Measurements from ENCODE around the gene RBFOX2.

RBFOX2 gene

GRCh38 chr22:35863432-35863831 is 165.2 kb downstream of the RBFOX2 start:
- DNase-seq (ENCODE audit: low spot score) = no peak

GRCh38 chr22:35862697-35863096 is 165.9 kb downstream of the RBFOX2 start:
- no peak for DNase-seq (ENCODE audit: low spot score)

- no peak for DNase-seq (ENCODE audit: low spot score)
Observed at GRCh38 chr22:35861451-35861850, 167.2 kb downstream of the RBFOX2 start.

DNA sequence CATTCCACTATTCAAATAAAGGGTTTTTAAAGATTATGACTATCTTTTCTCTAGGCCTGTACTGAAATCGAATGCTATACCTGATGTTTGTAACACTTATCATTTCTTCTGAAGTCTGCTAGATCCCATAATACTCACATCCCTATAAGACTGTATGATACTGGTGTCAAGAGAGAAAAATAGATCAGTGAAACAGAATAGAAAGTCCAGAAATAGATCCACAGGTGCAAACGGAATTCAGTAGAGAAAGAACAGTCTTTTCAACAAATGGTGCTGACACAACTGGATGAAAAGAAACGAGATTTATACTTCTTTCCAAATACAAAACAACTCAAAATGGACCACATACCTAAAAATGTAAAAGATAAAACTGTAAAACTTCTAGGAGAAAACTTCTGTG is 167.8 kb downstream of the RBFOX2 start:
- no peak for DNase-seq (ENCODE audit: low spot score)

- no peak for DNase-seq (ENCODE audit: low spot score)
Observed at GRCh38 chr22:35860087-35860733, 168.4 kb downstream of the RBFOX2 start.

- no peak for DNase-seq (ENCODE audit: low spot score)
Observed at GRCh38 chr22:35854334-35854733, 174.3 kb downstream of the RBFOX2 start.

DNA sequence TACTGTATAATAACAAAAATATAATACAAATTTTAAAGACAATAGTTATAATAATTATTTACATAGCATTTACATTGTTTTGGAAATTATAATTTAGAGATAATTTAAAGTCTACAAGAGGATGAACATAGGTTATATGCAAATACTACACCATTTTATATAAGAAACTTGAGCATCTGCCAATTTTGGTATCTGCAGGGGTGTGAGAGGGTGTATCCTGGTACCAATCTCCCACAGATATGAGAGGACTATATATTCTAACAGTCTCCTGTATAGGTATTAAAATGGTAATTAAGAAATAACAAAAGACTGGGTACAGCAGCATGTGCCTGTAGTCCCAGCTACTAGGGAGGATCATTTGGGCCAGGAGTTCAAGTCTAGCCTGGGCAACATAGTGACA is 176.5 kb downstream of the RBFOX2 start:
- no peak for DNase-seq (ENCODE audit: low spot score)

- no peak for DNase-seq (ENCODE audit: low spot score)
Observed at GRCh38 chr22:35850831-35851230, 177.8 kb downstream of the RBFOX2 start.

DNA sequence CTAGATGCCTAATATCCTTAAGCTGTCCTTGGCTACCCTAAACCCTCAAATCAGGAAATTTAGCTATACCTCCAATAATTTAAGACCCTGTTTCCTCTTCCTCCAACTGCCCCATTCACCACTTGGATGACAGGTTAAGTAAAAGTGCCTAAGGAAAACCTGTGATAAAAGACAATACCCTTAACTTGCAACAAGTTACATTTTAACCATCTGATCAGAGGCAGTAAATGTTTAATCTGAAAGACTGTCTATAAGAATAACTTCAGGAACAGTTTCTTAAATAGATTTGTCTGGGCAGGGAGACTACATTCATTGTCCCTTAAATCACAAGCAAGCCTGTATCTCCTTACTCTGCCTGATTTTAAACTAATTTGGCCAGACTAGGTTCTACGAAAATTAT is 181.8 kb downstream of the RBFOX2 start:
- no peak for DNase-seq (ENCODE audit: low spot score)

- DNase-seq (ENCODE audit: low spot score) = no peak
Observed at GRCh38 chr22:35844886-35845285, 183.7 kb downstream of the RBFOX2 start.

DNA sequence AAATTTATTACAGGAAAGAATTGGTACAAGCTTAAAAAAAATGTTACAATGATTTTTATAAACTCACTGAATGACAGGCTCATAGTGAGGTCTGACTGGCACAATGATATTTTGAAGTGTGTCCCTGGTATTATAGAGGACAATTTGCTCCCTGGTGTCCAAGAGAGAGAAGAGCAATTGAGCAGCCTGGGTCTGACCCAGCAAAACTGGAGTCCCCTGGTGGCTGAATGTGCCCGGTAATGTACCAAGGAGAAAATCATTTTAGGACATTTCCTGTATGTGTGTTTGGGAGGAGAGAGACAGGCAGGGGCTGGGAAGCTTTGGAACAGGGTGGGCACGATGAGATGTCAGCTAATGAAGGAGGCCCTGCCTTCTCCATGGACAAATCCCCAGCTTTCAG is 185.7 kb downstream of the RBFOX2 start:
- DNase-seq (ENCODE audit: low spot score) = no peak

DNA sequence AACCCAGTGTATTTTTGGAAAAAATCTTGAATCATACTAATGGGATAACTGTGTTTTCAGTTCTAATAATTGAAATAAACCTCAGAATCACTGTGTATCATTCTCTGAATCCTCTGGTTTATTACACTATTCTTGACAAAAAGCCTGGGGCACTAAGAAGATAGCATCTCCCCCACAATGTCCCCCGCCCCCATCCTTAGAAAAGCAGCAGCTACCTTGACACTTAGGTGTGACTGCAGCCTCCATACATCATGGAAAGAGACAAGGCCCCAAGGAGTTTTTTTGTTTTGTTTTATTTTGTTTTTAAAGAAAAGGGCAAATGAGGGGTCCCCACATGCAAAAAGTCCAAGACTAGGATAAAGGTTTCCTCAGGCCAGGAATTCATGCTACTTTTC is 186.1 kb downstream of the RBFOX2 start:
- no peak for DNase-seq (ENCODE audit: low spot score)

- no peak for DNase-seq (ENCODE audit: low spot score)
Observed at GRCh38 chr22:35841907-35842518, 186.6 kb downstream of the RBFOX2 start.

- peak; percentile 83 for DNase-seq (ENCODE audit: low spot score)
Observed at GRCh38 chr22:35840302-35840739, 188.3 kb downstream of the RBFOX2 start.

DNA sequence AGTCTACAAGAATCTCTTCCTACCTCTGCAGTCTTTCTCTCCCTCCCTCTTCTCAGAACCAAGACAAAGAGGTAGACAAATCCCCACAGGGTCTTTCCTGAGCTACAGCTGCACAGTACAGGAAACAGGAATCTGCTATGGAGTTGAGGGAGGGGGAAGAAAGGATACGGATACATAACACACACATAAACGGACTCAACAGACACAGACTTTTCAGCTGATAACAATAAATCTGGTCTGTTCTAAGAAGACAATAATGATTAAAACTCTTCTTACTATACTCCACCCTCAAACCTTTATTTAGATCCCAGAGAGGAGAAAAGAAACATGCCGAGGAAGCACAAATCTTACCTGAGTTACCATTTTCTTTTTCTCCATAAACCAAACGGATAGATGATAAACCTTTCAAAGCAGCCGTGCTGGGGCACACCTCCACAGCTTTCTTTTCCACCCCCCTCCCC is 188.8 kb downstream of the RBFOX2 start:
- no peak for DNase-seq (ENCODE audit: low spot score)

DNA sequence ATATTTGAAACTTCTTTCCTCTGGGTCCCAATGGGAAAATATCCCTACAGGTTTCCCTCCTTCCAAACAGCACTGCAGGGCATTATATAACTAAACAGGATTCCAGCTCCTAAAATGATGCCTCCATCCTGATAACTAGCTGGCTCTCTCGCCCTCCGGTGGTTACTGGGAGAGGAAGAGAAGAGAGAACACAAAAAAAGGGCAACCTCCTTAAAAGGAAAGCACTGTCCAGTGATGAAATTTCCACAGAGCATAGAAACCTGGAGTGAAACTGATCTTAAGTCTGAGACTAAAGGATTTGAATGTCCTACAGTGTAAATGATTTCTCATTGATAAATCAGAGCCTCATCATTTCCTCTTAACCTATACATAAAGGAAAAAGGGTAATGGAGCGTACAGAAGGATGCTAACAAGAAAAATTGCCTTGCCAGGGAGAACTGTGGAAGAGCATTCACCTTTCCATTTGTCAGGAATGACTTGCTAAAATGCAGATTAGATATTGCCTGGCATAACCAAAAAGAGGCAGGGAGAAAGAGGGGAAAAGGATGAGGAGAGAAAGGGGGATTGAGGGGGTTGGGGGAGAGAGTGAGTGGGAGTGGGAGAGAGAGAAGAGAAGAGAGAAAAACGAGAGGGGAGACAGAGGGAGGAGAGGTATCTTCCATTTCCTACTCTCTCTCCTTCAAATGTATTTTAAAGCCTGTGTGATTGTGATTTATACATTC is 189.6 kb downstream of the RBFOX2 start:
- peak; percentile 45 for DNase-seq (ENCODE audit: low spot score)

DNA sequence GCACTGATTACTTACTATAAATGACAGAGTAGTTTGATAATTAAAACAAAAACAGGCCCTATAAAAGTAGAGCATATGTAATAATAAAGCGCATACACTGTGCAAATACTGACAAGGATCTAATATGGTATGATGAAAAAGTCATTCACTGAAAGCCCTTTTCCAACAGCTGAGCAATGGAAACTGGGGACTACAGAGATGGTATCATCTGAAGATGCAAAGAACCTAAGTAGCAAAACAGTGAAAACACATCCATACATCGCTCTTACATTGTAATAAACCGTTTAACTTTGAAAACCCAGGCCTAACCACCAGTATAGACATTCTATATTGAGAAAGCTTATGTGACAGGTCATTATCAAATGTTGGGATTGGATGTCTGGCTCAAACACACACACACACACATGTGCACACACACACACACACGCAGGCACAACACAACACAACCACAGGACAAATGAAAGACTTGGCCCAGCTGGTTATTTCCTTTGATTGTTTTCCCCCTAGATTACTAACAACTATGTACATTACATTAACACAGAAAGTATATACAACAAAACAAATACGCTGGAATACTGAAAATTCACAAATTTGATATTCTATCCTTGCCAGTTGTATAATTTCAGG is 191.4 kb downstream of the RBFOX2 start:
- DNase-seq (ENCODE audit: low spot score) = no peak

DNA sequence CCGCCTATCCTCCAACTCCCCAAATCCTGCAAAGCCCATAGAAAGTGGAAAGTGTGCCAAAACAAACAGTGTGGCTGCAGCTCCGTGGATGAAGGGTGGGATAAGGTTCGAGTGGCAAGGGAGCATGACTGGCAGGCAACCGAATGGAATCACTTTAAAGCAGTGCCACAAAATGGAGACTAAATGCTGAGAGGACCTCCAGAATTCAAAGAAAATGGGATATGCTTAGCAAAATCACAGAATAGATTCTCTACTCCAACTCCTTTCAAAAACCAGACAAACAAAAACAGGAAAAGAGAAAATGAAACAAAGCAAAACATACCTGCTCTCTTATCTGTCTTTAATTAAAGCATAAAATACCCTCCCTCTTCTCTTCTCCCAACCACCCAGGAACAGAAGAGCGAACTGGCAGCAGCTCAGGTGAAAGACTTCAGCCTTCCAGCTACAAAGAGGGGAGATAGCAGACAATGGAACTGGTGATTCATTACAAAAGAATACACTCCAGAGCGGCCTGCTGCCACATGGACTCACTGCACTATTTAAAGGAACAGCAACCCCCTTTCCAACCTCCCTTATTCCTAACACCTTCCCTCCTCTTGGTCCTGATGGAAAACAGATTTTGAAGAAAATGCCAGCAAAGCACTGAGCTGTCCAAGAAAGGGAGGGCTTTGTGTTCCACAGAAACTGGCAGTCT is 192.5 kb downstream of the RBFOX2 start:
- DNase-seq (ENCODE audit: low spot score) = no peak

DNA sequence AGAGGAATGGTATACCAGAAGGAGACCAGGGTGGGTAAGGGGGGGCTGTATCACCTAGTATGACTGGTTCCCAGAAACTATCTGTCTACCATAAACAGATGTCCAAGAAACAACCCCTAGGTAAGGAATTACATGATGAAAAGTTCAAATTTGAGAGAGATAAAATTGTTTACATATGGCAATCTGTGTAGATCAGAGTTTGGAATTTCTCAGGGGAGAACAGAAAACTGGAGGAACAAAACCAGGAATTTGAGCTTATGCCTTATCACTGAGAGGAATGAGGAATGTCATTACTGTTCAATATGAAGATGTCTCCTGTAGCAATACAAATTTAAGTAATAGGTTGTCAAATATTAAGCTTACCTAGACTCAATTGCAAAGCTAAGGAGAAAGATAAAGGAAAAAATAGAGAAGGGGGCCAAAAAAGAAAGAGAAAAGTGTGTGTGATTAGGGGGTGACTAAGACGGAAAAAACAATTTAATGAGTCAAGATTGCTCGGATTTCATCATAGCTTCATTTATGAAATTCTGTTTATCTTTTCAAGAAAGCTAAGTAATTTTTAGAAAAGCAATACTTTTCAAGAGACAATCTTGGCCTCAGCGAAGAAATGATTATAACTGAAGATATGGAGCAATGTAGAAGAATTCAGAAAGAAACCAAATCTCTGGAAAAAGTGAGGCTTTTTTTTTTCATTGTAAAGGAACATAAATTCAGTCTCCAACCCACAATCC is 193.2 kb downstream of the RBFOX2 start:
- no peak for DNase-seq (ENCODE audit: low spot score)

GRCh38 chr22:35834061-35834460 is 194.6 kb downstream of the RBFOX2 start:
- no peak for DNase-seq (ENCODE audit: low spot score)

GRCh38 chr22:35830305-35830704 is 198.3 kb downstream of the RBFOX2 start:
- DNase-seq (ENCODE audit: low spot score) = no peak

DNA sequence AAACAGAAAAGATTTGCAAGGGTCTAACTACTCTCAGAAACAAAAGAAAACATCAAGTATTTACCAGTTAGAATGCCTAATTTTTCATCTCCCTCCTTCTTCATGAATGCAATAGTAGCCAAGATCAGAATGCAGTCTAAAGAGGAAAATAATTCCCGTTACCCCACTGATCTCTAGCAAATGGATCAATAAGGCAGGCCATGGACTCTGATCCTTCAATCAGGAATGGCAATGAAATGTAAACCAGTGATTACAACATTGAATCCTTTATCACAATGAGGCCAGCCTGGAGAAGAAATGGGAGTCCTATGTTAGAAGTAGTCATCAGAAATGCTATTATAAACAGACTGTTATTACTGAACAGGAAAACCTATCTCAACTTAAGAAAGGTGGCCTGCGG is 204.4 kb downstream of the RBFOX2 start:
- no peak for DNase-seq (ENCODE audit: low spot score)
